Neutrophil (primary cell): Measurements from ENCODE around the gene DRAXIN.

Experiments
- H3K27ac ChIP-seq: fragments of 200-600 bp; sonication (generic); 2 replicates; pipeline ENCODE4 v1.5.1; 2016; ENCODE audit warnings: mild to moderate bottlenecking, moderate library complexity
- H3K27me3 ChIP-seq: fragments of 200-600 bp; sonication (generic); 2 replicates; pipeline ENCODE4 v1.6.0; 2016; ENCODE audit warnings: mild to moderate bottlenecking
- H3K36me3 ChIP-seq: fragments of 200-600 bp; sonication (generic); 2 replicates; pipeline ENCODE4 v1.5.1; 2017
- H3K4me1 ChIP-seq, 2 experiments: fragments of 200-600 bp in 1 of 2; sonication (generic) in 1 of 2; 1 replicate in 1 of 2; 2 replicates in 1 of 2; pipeline versions ENCODE4 v1.5.1 to v1.6.1; 2013 to 2016; ENCODE audit warnings: low read depth in 1 of 2, low read length in 1 of 2, mild to moderate bottlenecking in 1 of 2, moderate library complexity in 1 of 2; ENCODE audit not compliant: control insufficient read depth in 1 of 2, insufficient read depth in 1 of 2
- H3K4me3 ChIP-seq, 2 experiments: fragments of 200-600 bp in 1 of 2; sonication (generic) in 1 of 2; 1 replicate in 1 of 2; 2 replicates in 1 of 2; pipeline ENCODE4 v1.5.1; 2013 to 2016; ENCODE audit warnings: low read depth in 1 of 2, low read length in 1 of 2, mild to moderate bottlenecking in 1 of 2, moderate library complexity in 1 of 2
- H3K9me3 ChIP-seq: fragments of 200-600 bp; sonication (generic); 2 replicates; pipeline ENCODE4 v1.5.1; 2016
- CTCF ChIP-seq: fragments of 200-600 bp; sonication (generic); IDR thresholded peaks from 2 replicates; pipeline ENCODE4 v1.5.1; 2016; ENCODE audit warnings: antibody characterized with exemption

DRAXIN gene

GRCh38 chr1:11695861-11696260, 4.4 kb downstream of the DRAXIN start:
- no peaks in the 10 kb centered on the region for H3K9me3 ChIP-seq
- peaks cover 0 to 10% of the 10 kb centered on the region in 2 experiments for H3K4me1 ChIP-seq
- no peak overlapping the region for H3K27ac ChIP-seq
- H3K4me3 ChIP-seq, result no peak overlapping the region
- no peaks in the 10 kb centered on the region for H3K36me3 ChIP-seq
- H3K27me3 ChIP-seq, result peaks cover 84% of the 10 kb centered on the region
- TF ChIP-seq CTCF, result no peak

- Histone ChIP-seq H3K9me3 (no peaks in the 10 kb centered on the region), H3K27ac (no peak overlapping the region), H3K4me3 (no peak overlapping the region), H3K4me1 (no peaks in the 10 kb centered on the region), H3K36me3 (no peaks in the 10 kb centered on the region), H3K27me3 (peaks cover 84% of the 10 kb centered on the region)
- no peak for TF ChIP-seq CTCF
Observed at GRCh38 chr1:11697188-11697892, 5.8 kb downstream of the DRAXIN start.

GRCh38 chr1:11697893-11698210, 6.3 kb downstream of the DRAXIN start:
- Histone ChIP-seq H3K4me3 (no peak overlapping the region), H3K27ac (no peak overlapping the region), H3K36me3 (no peaks in the 10 kb centered on the region), H3K4me1 (no peaks in the 10 kb centered on the region), H3K9me3 (no peaks in the 10 kb centered on the region), H3K27me3 (peaks cover 84% of the 10 kb centered on the region)
- no peak for TF ChIP-seq CTCF

- Histone ChIP-seq H3K36me3 (no peaks in the 10 kb centered on the region), H3K27ac (no peak overlapping the region), H3K27me3 (peaks cover 89% of the 10 kb centered on the region), H3K9me3 (no peaks in the 10 kb centered on the region), H3K4me3 (no peak overlapping the region), H3K4me1 (no peaks in the 10 kb centered on the region)
- TF ChIP-seq CTCF, result no peak
Observed at GRCh38 chr1:11700601-11701467, 9.3 kb downstream of the DRAXIN start.

GRCh38 chr1:11701551-11701961, 10.0 kb downstream of the DRAXIN start:
- Histone ChIP-seq H3K27ac (no peak overlapping the region), H3K36me3 (no peaks in the 10 kb centered on the region), H3K27me3 (peaks cover 96% of the 10 kb centered on the region), H3K4me3 (no peak overlapping the region), H3K4me1 (no peaks in the 10 kb centered on the region), H3K9me3 (no peaks in the 10 kb centered on the region)
- no peak for TF ChIP-seq CTCF
